Activated CD8-positive, alpha-beta memory T cell treated with anti-CD3 and anti-CD28 coated beads, Interleukin-2, amount 50 U/mL, for 1 hour (primary cell): ENCODE data around the gene TEX38.
"Not testable (repeated sequence)": the region's sequence is repeated elsewhere in the genome, so short reads cannot be mapped to it uniquely, and the experiment has no call there.

ENCODE experiments used
- DNase-seq: peaks from one replicate; pipeline ENCODE4 v3.0.0-alpha.2; 2020; ENCODE audit errors: extremely low read depth

The TEX38 gene

GRCh38 chr1:46671554-46671953 is at the start of gene TEX38:
Gene TEX38, plus strand, starts transcription at chr1:46671854. Its CDS starts 81 bp downstream, at chr1:46671935.
- no peak for DNase-seq

- no peak for DNase-seq
Measured at GRCh38 chr1:46621930-46622329, 49.7 kb upstream of the TEX38 start.

DNA sequence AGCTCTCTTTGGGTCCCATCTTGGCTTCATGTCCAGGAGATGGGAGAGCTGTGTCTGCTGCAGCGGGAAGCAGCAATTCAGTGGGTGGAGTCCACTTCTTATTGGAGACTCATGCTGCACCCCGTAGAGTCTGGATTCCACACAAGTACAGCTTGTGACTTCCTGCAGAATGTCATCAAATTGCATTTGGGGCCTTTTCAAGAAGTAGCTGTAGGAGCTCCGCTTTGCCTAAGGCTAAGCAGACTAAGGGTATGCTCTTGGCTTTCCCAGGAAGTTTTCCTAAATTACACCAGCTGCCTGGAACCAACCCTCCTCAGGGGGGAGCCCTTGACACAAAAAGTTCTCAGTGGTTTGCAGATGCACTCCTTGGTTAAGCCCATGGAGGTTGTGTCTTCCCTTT is 49.3 kb upstream of the TEX38 start:
- no peak for DNase-seq

GRCh38 chr1:46623743-46624644 is 47.7 kb upstream of the TEX38 start:
- DNase-seq, result no peak

DNA sequence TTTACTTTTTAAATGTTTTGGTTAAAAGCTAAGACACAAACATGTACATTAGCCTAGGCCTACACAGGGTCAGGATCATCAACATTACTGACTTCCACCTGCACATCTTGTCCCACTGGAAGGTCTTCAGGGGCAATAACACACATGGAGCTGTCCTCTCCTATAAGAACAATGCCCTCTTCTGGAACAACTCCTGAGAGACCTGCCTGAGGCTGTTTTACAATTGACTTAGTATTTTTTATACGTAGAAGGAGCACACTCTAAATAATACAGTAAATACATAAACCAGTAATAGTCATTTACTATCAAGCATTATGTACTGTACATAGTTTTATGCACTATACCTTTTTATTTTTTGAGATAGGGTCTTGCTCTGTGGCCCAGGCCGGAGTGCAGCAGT is 40.9 kb upstream of the TEX38 start:
- no peak for DNase-seq

DNA sequence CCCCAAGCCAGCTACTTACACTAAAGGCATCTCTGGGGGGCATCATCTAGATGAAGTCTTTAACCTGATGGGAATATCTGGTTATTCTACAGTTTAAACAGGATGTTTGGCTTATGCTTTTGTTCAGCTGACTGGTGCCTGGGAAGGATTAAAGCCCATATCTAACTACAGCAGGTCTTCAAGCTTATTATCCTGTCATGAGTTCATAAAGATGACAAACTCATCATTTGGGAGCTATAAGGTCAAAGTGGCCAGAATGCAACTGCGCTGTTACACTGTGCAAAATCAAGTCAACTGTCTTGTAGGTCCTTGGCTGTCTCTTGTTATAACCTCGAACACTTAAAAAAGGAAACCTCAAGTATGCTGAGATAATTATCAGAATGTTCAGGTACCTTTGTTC is 36.4 kb upstream of the TEX38 start:
- DNase-seq, result no peak

- DNase-seq, result no peak
Measured at GRCh38 chr1:46637444-46638083, 34.1 kb upstream of the TEX38 start.

DNA sequence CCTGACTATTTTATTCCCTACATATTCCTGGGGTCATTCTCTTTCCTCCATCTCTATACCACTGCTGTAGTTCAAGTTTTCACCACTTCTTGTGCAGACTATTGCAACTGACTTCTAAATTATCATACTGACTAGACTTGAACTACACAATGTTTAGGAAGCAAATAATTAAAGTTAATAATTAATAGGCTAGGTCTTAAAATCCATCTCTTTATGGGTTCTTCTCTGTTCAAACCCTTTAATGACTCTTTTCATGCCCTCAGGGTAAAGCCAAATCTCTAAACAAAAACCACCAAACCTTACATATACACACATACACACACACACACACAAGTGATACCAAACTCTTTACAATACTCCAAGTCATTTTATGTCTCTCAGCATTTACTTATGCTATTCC is 32.7 kb upstream of the TEX38 start:
- DNase-seq, result no peak

DNA sequence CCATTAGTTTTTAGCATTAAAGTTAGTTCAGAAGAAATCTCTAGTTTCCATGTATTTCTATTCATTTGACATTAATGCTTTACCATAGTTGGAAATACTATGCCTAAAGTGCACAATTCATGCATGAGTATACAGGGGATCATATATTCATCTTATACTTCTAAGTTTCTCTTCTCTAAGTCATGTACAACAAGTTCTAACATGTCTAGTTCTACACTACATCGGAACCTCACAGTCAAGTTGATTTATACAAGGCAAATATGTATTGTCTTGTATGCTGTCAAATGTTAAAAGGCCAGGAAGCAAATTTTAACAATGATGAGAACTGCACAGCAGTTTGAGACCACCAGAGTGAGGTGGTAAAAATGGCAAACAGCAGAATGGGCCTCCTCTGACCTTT is 32.1 kb upstream of the TEX38 start:
- no peak for DNase-seq

DNA sequence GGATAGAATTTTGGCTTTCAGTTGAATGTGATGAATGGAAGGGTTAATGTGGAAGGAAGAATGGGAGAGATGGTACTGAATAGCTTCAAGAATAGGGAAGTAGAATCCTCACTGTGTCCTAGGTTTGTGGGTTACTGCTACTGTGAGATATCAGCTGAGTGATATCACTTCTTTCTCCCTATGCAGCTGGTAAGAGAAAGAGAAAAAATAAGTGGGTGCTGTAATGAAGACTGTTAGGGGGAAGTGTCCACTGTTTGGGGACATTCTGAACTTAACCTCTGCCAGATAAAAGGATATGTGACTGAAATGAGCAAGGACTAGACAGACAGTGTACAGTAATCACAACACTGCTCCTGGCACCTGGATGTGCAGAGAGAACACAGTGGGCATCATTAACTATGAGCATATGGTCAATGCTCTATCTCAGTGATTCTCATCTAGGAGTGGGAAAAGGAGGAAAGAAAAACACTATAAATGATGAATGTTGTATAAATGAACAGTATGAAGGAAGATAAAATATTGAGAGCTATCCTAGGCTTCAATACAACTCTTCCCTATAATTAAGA is 29.5 kb upstream of the TEX38 start:
- no peak for DNase-seq

DNA sequence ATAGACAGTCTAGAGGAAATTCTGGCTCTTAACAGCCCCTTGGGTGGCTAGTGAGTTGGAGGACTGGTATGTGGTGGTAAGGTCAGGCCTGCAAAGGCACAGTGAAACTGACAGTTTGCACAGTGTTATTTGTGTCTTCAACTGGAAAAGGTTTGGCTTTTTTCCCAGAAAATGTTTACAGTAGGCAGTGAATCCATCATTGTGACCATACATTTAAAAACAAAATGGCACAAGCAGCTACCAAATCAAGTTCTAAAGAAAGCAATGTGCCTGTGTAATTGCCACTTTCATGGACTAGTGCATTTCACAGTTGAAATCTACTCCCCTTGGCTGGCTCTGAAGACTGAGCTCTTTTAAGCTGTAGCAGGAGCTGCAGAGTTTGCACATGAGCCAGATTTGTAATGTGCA is 28.3 kb upstream of the TEX38 start:
- no peak for DNase-seq

- no peak for DNase-seq
Measured at GRCh38 chr1:46645815-46646214, 25.8 kb upstream of the TEX38 start.

DNA sequence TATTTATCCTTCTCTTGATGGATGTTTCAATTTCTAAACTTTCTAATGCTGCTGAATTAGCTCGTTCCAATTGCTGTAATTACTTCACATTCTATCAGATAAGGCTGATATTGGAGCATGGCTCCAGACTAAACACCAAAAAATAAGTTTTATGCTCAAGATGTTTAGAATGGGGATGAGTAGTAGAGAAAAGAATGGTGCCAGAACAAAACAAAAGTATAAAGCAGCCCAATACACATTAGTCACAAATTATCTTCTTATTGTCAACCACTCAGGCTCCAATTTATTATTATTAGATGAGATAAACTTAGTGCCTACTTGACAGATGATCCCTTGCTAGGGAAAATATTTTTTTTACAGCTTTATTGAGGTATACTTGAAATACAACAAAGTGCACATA is 25.3 kb upstream of the TEX38 start:
- DNase-seq, result no peak

- DNase-seq, result no peak
Measured at GRCh38 chr1:46646844-46647243, 24.8 kb upstream of the TEX38 start.

- no peak for DNase-seq
Measured at GRCh38 chr1:46647611-46648010, 24.0 kb upstream of the TEX38 start.

DNA sequence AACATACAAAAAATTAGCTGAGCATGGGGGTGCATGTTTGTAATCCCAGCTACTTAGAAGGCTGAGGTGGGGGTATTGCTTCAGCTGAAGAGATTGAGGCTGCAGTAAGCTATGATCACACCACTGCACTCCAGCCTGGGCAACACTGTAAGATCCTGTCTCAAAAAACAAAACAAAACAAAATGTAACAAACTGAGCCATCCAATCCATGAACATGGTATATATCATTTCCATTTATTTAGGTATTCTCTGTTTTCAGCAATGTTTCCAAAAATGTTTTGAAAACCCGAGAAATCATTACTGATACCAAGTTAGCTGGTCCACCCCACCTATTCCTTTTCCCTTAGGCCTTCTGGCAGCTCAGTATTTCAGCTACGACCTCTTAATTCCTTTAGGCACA is 21.9 kb upstream of the TEX38 start:
- no peak for DNase-seq

- DNase-seq, result no peak
Measured at GRCh38 chr1:46650491-46650890, 21.2 kb upstream of the TEX38 start.

- not testable (repeated sequence) for DNase-seq
Measured at GRCh38 chr1:46651152-46651551, 20.5 kb upstream of the TEX38 start.

GRCh38 chr1:46652321-46653100 is 19.1 kb upstream of the TEX38 start:
- no peak for DNase-seq

DNA sequence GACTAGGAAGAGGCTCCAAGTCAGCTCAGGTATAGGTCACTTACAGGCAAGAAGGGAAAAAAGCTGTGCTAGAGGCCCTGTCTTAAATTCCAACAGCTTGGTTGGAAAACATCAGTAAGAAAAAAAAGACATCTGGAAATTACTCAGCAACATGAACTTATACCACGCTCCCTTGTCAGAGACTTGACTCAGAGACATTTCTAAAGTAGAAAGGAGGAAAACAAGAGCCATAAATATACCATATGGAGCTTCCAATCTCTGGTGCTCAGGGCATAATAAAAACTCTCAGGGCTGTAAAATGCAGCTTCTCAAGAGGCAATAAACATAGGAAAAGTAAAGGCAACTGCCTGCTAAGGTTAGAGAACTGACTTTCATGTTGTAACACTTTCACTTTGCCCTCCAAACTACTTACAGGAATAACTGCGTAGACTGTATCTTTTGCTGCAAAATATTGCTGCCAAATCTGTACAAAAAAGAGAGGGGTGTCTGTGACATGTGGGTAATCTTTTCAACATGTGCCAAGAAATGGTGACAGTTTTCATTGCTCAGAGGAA is 18.2 kb upstream of the TEX38 start:
- no peak for DNase-seq

- DNase-seq, result no peak
Measured at GRCh38 chr1:46654012-46654411, 17.6 kb upstream of the TEX38 start.

DNA sequence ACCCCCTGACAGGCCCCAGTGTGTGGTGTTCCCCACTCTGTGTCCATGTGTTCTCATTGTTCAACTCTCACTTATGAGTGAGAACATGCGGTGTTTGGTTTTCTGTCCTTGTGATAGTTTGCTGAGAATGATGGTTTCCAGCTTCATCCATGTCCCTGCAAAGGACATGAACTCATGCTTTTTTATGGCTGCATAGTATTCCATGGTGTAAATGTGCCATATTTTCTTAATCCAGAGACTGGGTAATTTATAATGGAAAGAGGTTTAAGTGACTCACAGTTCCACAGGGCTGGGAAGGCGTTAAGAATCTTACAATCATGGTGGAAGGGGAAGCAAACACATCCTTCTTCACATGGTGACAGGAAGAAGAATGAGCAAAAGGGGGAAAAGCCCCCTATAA is 17.0 kb upstream of the TEX38 start:
- not testable (repeated sequence) for DNase-seq
